H1 (cell line): Measurements from ENCODE around the gene LHFPL3. TPM values are rescaled to one million over a fixed set of nuclear protein-coding genes. Genes with fewer than 3 reads are reported as not detected.

Source experiments
- CTCF ChIA-PET: fragments of 300-600 bp; sonication (Branson Sonifier 250); formaldehyde crosslinking; loops from one replicate; lab custom pipeline; 2021; ENCODE audit not compliant: partially characterized antibody; lab: Charles Lee
- POLR2A ChIA-PET: fragments of 300-600 bp; sonication (Branson Sonifier 250); formaldehyde crosslinking; loops from one replicate; lab custom pipeline; 2021; ENCODE audit warnings: inconsistent platforms; ENCODE audit not compliant: partially characterized antibody; lab: Charles Lee
- DNase-seq, 2 experiments: peaks; one replicate each; pipeline versions ENCODE4 v3.0.0 to v3.0.0-alpha.2; 2010 to 2022; ENCODE audit warnings: low spot score in 2 of 2, low read depth in 1 of 2, mixed read lengths in 1 of 2
- FAIRE-seq: peaks from 2 replicates; lab custom pipeline; 2011; peaks lifted over from hg19 to GRCh38; lab: Jason Lieb, UNC
- H2AFZ ChIP-seq: 2 replicates; pipeline ENCODE4 v1.8.1; 2012; ENCODE audit warnings: low read length, inconsistent platforms
- H2AK5ac ChIP-seq: 2 replicates; pipeline ENCODE4 v1.6.1; 2013; ENCODE audit warnings: low read depth, low read length
- H2BK120ac ChIP-seq: replicated peaks from 2 replicates; pipeline ENCODE3; 2013; ENCODE audit warnings: low read depth, low read length, inconsistent platforms
- H2BK12ac ChIP-seq: 2 replicates; pipeline ENCODE4 v1.6.1; 2013; ENCODE audit warnings: low read depth, low read length
- H2BK15ac ChIP-seq: 2 replicates; pipeline ENCODE4 v1.6.1; 2013; ENCODE audit warnings: low read length
- H2BK20ac ChIP-seq: 2 replicates; pipeline ENCODE4 v1.6.1; 2013; ENCODE audit warnings: low read length
- H2BK5ac ChIP-seq: 2 replicates; pipeline ENCODE4 v1.6.1; 2013; ENCODE audit warnings: low read depth, low read length
- H3K14ac ChIP-seq: 2 replicates; pipeline ENCODE4 v1.6.1; 2013; ENCODE audit warnings: inconsistent platforms; ENCODE audit not compliant: insufficient read length
- H3K18ac ChIP-seq: 2 replicates; pipeline ENCODE4 v1.6.1; 2013; ENCODE audit warnings: low read length; ENCODE audit errors: extremely low read depth
- H3K23ac ChIP-seq: 2 replicates; pipeline ENCODE4 v1.6.1; 2013; ENCODE audit warnings: inconsistent platforms; ENCODE audit not compliant: insufficient read length
- H3K23me2 ChIP-seq: 2 replicates; pipeline ENCODE4 v1.6.1; 2013; ENCODE audit warnings: low read depth, low read length
- H3K27ac ChIP-seq: 2 replicates; pipeline ENCODE4 v1.6.1; 2011; ENCODE audit warnings: low read depth, low read length, inconsistent platforms
- H3K27me3 ChIP-seq, 4 experiments: replicated peaks in 1 of 4; 1 replicate in 1 of 4; 2 replicates in 3 of 4; pipeline versions ENCODE4 v1.6.1 to v1.8.1; 2011 to 2013; ENCODE audit warnings: low read length in 3 of 4, mild to moderate bottlenecking in 3 of 4, inconsistent platforms in 2 of 4, mixed read lengths in 2 of 4, moderate library complexity in 1 of 4; ENCODE audit not compliant: control insufficient read depth in 3 of 4, insufficient read depth in 3 of 4; ENCODE audit errors: extremely low read depth in 1 of 4
- H3K36me3 ChIP-seq, 4 experiments: 2 replicates each; pipeline versions ENCODE4 v1.6.1 to v1.8.1; 2011 to 2013; ENCODE audit warnings: mild to moderate bottlenecking in 4 of 4, low read length in 3 of 4, moderate library complexity in 2 of 4, control low read depth in 1 of 4, inconsistent platforms in 1 of 4; ENCODE audit not compliant: insufficient read depth in 4 of 4, control insufficient read depth in 2 of 4
- H3K4ac ChIP-seq: replicated peaks from 2 replicates; pipeline ENCODE3; 2013; ENCODE audit warnings: low read length, low read depth, mixed read lengths, inconsistent platforms; ENCODE audit not compliant: insufficient read length
- H3K4me1 ChIP-seq, 4 experiments: replicated peaks in 1 of 4; 1 replicate in 1 of 4; 2 replicates in 3 of 4; pipeline versions ENCODE4 v1.6.1 to v1.8.1; 2011 to 2013; ENCODE audit warnings: low read length in 3 of 4, inconsistent platforms in 2 of 4, mixed read lengths in 1 of 4; ENCODE audit not compliant: insufficient read depth in 4 of 4, control insufficient read depth in 3 of 4
- H3K4me2 ChIP-seq, 2 experiments: 2 replicates each; pipeline versions ENCODE4 v1.6.1 to v1.8.1; 2011 to 2013; ENCODE audit warnings: low read depth in 2 of 2, low read length in 2 of 2, control low read depth in 1 of 2, inconsistent platforms in 1 of 2, mild to moderate bottlenecking in 1 of 2; ENCODE audit not compliant: insufficient read depth in 1 of 2
- H3K4me3 ChIP-seq, 4 experiments: fragments of 200-600, 300-600 bp in 1 of 4; sonication (generic), shearing (Covaris generic), sonication (Bioruptor Twin) in 1 of 4; 2 replicates each; pipeline versions ENCODE4 v1.5.1 to v1.8.1; 2011 to 2016; ENCODE audit warnings: low read length in 4 of 4, low read depth in 3 of 4, control low read depth in 2 of 4, inconsistent platforms in 2 of 4, mild to moderate bottlenecking in 2 of 4, mixed read lengths in 1 of 4, moderate library complexity in 1 of 4; ENCODE audit not compliant: insufficient read depth in 2 of 4; ENCODE audit errors: extremely low read depth in 1 of 4
- H3K56ac ChIP-seq: replicated peaks from 2 replicates; pipeline ENCODE3; 2013; ENCODE audit warnings: low read depth, mild to moderate bottlenecking, mixed read lengths, low read length, inconsistent platforms; ENCODE audit not compliant: insufficient read length
- H3K79me1 ChIP-seq: 2 replicates; pipeline ENCODE4 v1.6.1; 2013; ENCODE audit warnings: low read depth, low read length, control low read depth
- H3K79me2 ChIP-seq, 2 experiments: 2 replicates each; pipeline versions ENCODE4 v1.6.1 to v1.8.1; 2012 to 2013; ENCODE audit warnings: low read length in 2 of 2, mild to moderate bottlenecking in 2 of 2, inconsistent platforms in 1 of 2; ENCODE audit not compliant: insufficient read depth in 2 of 2, control insufficient read depth in 1 of 2
- H3K9ac ChIP-seq, 4 experiments: replicated peaks in 1 of 4; 1 replicate in 1 of 4; 2 replicates in 3 of 4; pipeline versions ENCODE4 v1.6.1 to v1.8.1; 2011 to 2013; ENCODE audit warnings: low read depth in 3 of 4, low read length in 3 of 4, control low read depth in 2 of 4, mild to moderate bottlenecking in 2 of 4, moderate library complexity in 2 of 4, inconsistent platforms in 1 of 4; ENCODE audit errors: extremely low read depth in 1 of 4
- H3K9me3 ChIP-seq, 2 experiments: 2 replicates each; pipeline versions ENCODE4 v1.6.1 to v1.8.1; 2012 to 2013; ENCODE audit warnings: mild to moderate bottlenecking in 2 of 2, moderate library complexity in 2 of 2, control low read depth in 1 of 2, inconsistent platforms in 1 of 2, low read depth in 1 of 2, low read length in 1 of 2, mixed read lengths in 1 of 2; ENCODE audit not compliant: insufficient read depth in 2 of 2
- H4K20me1 ChIP-seq, 2 experiments: replicated peaks in 1 of 2; 2 replicates each; pipeline versions ENCODE3 to v1.8.1; 2011 to 2013; ENCODE audit warnings: inconsistent platforms in 2 of 2, low read length in 2 of 2, mild to moderate bottlenecking in 1 of 2; ENCODE audit not compliant: insufficient read depth in 2 of 2, control insufficient read depth in 1 of 2
- H4K5ac ChIP-seq: 2 replicates; pipeline ENCODE4 v1.6.1; 2013; ENCODE audit warnings: low read length, low read depth, mixed read lengths, inconsistent platforms; ENCODE audit not compliant: insufficient read length
- H4K8ac ChIP-seq: 2 replicates; pipeline ENCODE4 v1.8.0; 2013; ENCODE audit warnings: mild to moderate bottlenecking, moderate library complexity, low read length, inconsistent platforms; ENCODE audit not compliant: insufficient read depth; ENCODE audit errors: extremely low read depth
- H4K91ac ChIP-seq: replicated peaks from 2 replicates; pipeline ENCODE3; 2013; ENCODE audit warnings: low read length, mixed read lengths, inconsistent platforms; ENCODE audit not compliant: insufficient read length
- CREB1 ChIP-seq: IDR thresholded peaks from 2 replicates; pipeline ENCODE4 v1.6.1; 2012; ENCODE audit warnings: inconsistent platforms
- EP300 ChIP-seq, 2 experiments: IDR thresholded peaks; 1 replicate in 1 of 2; 2 replicates in 1 of 2; pipeline ENCODE4 v1.6.1; 2011 to 2012; ENCODE audit warnings: low read depth in 2 of 2, low read length in 2 of 2, mild to moderate bottlenecking in 2 of 2, borderline replicate concordance in 1 of 2, inconsistent platforms in 1 of 2, moderate library complexity in 1 of 2
- KDM4A ChIP-seq: IDR thresholded peaks from one replicate; pipeline ENCODE4 v1.7.1; 2012; ENCODE audit warnings: low read depth, mild to moderate bottlenecking, moderate library complexity, low read length, inconsistent platforms; ENCODE audit not compliant: severe bottlenecking
- KDM5A ChIP-seq: fragments of 200-600 bp; IDR thresholded peaks from 2 replicates; pipeline ENCODE4 v1.7.1; 2012; ENCODE audit warnings: mild to moderate bottlenecking, low read length, inconsistent platforms, mixed read lengths
- SAP30 ChIP-seq: fragments of 300-600 bp; sonication (generic); IDR thresholded peaks from 2 replicates; pipeline ENCODE4 v1.7.1; 2012; ENCODE audit warnings: low read length, moderate library complexity, mild to moderate bottlenecking, inconsistent platforms; ENCODE audit not compliant: insufficient read depth, insufficient replicate concordance
- SIN3A ChIP-seq, 2 experiments: IDR thresholded peaks in 1 of 2; conservative IDR thresholded peaks in 1 of 2; 2 replicates each; pipeline ENCODE4 v1.6.1; 2011 to 2012; ENCODE audit warnings: low read length in 2 of 2, improper control_type of control experiment in 1 of 2, low read depth in 1 of 2, mild to moderate bottlenecking in 1 of 2
- SIX5 ChIP-seq: IDR thresholded peaks from 2 replicates; pipeline ENCODE4 v1.6.1; 2011; ENCODE audit warnings: mild to moderate bottlenecking, low read depth, low read length
- SP1 ChIP-seq: IDR thresholded peaks from 2 replicates; pipeline ENCODE4 v1.6.1; 2011; ENCODE audit warnings: low read depth, low read length
- SP2 ChIP-seq: IDR thresholded peaks from 2 replicates; pipeline ENCODE4 v1.6.1; 2012; ENCODE audit warnings: mild to moderate bottlenecking, low read length, inconsistent platforms
- SP4 ChIP-seq: IDR thresholded peaks from 2 replicates; pipeline ENCODE4 v1.6.1; 2012; ENCODE audit warnings: low read length, inconsistent platforms
- TAF7 ChIP-seq: optimal IDR thresholded peaks from 2 replicates; pipeline ENCODE3; 2011; ENCODE audit warnings: low read depth, mild to moderate bottlenecking, inconsistent platforms, low read length, moderate library complexity, borderline replicate concordance
- TBP ChIP-seq: IDR thresholded peaks from 2 replicates; pipeline ENCODE4 v1.6.1; 2011; ENCODE audit warnings: low read depth, low read length, improper control_type of control experiment
- TCF12 ChIP-seq: IDR thresholded peaks from 2 replicates; pipeline ENCODE4 v1.6.1; 2011; ENCODE audit warnings: low read depth, mild to moderate bottlenecking, low read length
- ZNF274 ChIP-seq: IDR thresholded peaks from 2 replicates; pipeline ENCODE4 v1.7.0; 2012; ENCODE audit warnings: low read length, borderline replicate concordance; ENCODE audit errors: extremely low read depth
- WGBS, 2 experiments: shearing (Covaris generic) in 1 of 2; methylation state at CpG; one replicate each; pipeline versions ENCODE4 v1.1.6 to v1.1.7; 2013 to 2015; ENCODE audit warnings: low lambda C conversion rate in 2 of 2, mixed read lengths in 2 of 2, inconsistent platforms in 1 of 2, low coverage in 1 of 2, missing lambda C conversion rate in 1 of 2; ENCODE audit not compliant: insufficient replicate concordance in 2 of 2, insufficient coverage in 1 of 2, insufficient read length in 1 of 2; ENCODE audit errors: extremely low coverage in 1 of 2, missing lambda C conversion rate in 1 of 2; 5-methylcytosine and 5-hydroxymethylcytosine counted together
- polyA plus RNA-seq, 7 experiments: library from polyadenylated mRNA; depleted of rRNA in 3 of 7; stranded (reverse) in 5 of 7; unstranded in 2 of 7; fragments of >200 nt in 5 of 7; fragments of 200-250 nt in 2 of 7; gene quantifications; 1 replicate in 5 of 7; 2 replicates in 1 of 7; 4 replicates in 1 of 7; pipeline versions ENCODE4 v1.2.1 to v1.2.3, GENCODE V29; 2011 to 2013; ENCODE audit warnings: missing spikeins in 2 of 7, mixed read lengths in 2 of 7
- total RNA-seq: library from RNA; stranded (reverse); fragmentation: NEBNext Ultra II Directional; extraction: Animal tissue kit (Norgen Biotek cat#: 25700); gene quantifications from 2 replicates; pipeline ENCODE4 v1.2.1, GENCODE V29; 2021
- TF ChIP-seq, protein P1 (sequence below): IDR thresholded peaks from 2 replicates; pipeline ENCODE4 v1.6.1; 2011; ENCODE audit warnings: low read depth, mild to moderate bottlenecking, low read length; ENCODE audit not compliant: insufficient read depth

Gene LHFPL3
- total and polyA plus RNA-seq, 2 of the 8 experiments (the other 6 are each of a cell fraction or from before 2014, with no cell fraction given) = 0.24 to 0.50 TPM

GRCh38 chr7:104414216-104414615, 85.8 kb downstream of the LHFPL3 start:
- DNase-seq (no peak), FAIRE-seq (no peak)
- Histone ChIP-seq H3K4me1 (no peaks in the 10 kb centered on the region), H3K9me3 (no peaks in the 10 kb centered on the region), H4K91ac (no peak overlapping the region), H3K14ac (no peak overlapping the region), H3K79me1 (no peaks in the 10 kb centered on the region), H2BK15ac (no peak overlapping the region), H2AFZ (no peak overlapping the region), H2BK120ac (no peak overlapping the region), H3K27me3 (no peaks in the 10 kb centered on the region), H4K8ac (no peak overlapping the region), H3K27ac (no peak overlapping the region), H3K4me3 (no peak overlapping the region), H3K4ac (no peak overlapping the region), H3K79me2 (no peaks in the 10 kb centered on the region), H4K20me1 (no peaks in the 10 kb centered on the region), H2BK5ac (no peak overlapping the region), H3K18ac (no peak overlapping the region), H2BK20ac (no peak overlapping the region), H3K4me2 (no peak overlapping the region), H4K5ac (no peak overlapping the region), H2BK12ac (no peak overlapping the region), H2AK5ac (no peak overlapping the region), H3K36me3 (no peaks in the 10 kb centered on the region), H3K23ac (no peak overlapping the region), H3K23me2 (no peaks in the 10 kb centered on the region), H3K56ac (no peak overlapping the region), H3K9ac (no peak overlapping the region)
- POLR2A ChIA-PET = no interaction called here
- 91% methylated on average over 4 of the region's 4 CpGs; no CpG with 5 or more reads in 1 of the 2 experiments for WGBS, 2 experiments
- CTCF ChIA-PET = no interaction called here
- no peak for TF ChIP-seq SP4
- no peak for TF ChIP-seq SIX5
- no peak for TF ChIP-seq SAP30
- no peak for TF ChIP-seq TBP
- TF ChIP-seq EP300 (IDR thresholded peaks at IDR 0.05; ENCODE audit: borderline replicate concordance in 1 of 2, low read depth in 2 of 2, low read length in 2 of 2) = no peak
- TF ChIP-seq SIN3A (conservative IDR thresholded peaks at IDR 0.05 in 1 of 2, IDR thresholded peaks at IDR 0.05 in 1 of 2; ENCODE audit: low read depth in 1 of 2, low read length in 2 of 2) = no peak
- TF ChIP-seq, protein P1, sequence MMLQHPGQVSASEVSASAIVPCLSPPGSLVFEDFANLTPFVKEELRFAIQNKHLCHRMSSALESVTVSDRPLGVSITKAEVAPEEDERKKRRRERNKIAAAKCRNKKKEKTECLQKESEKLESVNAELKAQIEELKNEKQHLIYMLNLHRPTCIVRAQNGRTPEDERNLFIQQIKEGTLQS = no peak
- no peak for TF ChIP-seq CREB1
- TF ChIP-seq SP2 = no peak
- no peak for TF ChIP-seq ZNF274
- TF ChIP-seq TCF12 = no peak
- TF ChIP-seq TAF7 = no peak
- no peak for TF ChIP-seq SP1
- TF ChIP-seq KDM4A = no peak
- no peak for TF ChIP-seq KDM5A
